ENCODE results near the gene GRIP2.

The GRIP2 gene

GRCh38 chr3:14561051-14561960 lies 21.2 kb upstream of the GRIP2 start:
- DNase-seq (ENCODE audit: low read depth), result no peak

GRCh38 chr3:14560110-14560509 lies 20.0 kb upstream of the GRIP2 start:
- DNase-seq (ENCODE audit: low read depth), result no peak

GRCh38 chr3:14558029-14558428 lies 17.9 kb upstream of the GRIP2 start:
- DNase-seq (ENCODE audit: low read depth), result no peak

- DNase-seq (ENCODE audit: low read depth), result no peak
Observed at GRCh38 chr3:14555835-14556234, 15.7 kb upstream of the GRIP2 start.

DNA sequence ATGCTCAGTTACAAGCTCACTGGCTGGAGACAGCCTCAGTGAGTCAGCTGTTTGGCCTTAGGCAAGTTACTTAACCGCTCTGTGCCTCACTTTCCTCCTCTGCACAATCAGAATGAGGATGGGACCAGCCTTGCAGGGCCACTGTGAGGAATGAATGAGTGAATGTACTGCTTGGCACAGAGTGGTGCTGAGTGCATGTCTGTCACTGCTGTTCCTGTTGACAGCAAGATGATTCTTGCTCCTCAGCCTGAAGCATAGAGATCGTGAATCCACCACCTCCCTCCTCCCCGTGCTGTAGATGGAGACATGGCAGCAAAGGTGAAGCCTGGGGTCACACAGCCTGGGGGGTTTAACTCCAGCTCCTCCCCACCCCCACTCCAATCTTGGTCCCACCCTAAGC lies 14.6 kb upstream of the GRIP2 start:
- no peak for DNase-seq (ENCODE audit: low read depth)

DNA sequence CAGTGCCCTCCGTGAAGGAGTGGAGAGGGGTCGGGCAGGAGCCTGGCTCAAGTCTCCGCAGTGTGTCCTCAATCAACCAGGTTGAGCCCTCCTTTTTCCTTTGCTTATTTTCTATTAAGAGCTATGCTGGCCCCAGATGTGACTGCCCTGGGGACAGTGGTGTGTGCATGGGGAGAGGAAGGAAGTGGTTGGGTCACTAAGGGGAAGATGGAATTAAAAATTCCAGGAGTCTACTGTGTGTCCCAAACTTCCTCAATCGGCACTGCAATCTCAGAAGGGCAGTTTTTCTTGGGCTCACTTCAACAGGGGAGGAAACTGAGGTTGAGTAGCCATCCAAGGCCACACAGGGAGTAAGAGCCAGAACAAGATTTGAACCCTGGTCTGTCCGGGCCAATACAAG lies 13.7 kb upstream of the GRIP2 start:
- no peak for DNase-seq (ENCODE audit: low read depth)

DNA sequence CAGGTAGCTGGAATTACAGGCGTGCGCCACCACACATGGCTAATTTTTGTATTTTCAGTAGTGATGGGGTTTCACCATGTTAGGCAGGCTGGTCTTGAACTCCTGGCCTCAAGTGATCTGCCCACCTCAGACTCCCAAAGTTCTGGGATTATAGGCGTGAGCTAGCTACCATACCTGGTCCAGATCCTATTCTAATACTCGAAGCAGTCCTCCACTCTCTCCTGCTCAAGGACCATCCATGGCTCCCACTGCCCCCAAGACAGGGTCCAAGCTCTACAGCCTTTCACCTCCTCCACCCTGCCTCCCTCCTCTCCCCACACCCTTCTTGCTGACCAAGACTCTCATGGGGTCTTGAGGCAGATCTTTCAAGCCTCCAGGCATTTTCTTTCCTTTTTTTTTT lies 12.6 kb upstream of the GRIP2 start:
- no peak for DNase-seq (ENCODE audit: low read depth)

DNA sequence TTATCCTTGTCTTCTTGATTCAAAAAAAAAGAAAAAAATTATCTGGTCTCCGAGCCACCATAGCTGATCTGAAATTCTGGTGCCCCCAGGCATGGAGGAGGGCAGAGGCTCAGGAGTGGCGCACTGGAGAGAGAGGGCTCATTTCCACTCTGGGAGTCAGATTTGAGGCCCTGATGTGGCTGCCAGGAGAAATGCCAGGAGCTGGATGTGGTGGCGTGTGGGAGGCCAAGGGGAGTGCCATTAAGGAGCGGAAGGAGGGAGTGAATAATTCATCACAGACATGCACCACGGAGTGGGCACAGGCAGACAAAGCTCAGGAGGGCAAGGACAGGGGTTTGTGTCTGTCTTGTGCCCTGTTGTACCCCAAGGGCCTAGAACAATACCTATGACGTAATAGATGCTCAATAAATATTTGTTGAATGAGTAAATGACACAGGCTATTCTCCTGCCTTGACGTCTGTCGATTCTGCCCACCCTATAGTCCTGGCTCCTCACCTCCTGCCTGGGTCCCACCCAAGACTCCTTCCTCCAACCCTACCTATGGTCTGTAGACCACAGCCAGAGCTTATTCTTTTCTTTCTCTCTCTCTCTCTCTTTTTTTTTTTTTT lies 12.0 kb upstream of the GRIP2 start:
- no peak for DNase-seq (ENCODE audit: low read depth)

DNA sequence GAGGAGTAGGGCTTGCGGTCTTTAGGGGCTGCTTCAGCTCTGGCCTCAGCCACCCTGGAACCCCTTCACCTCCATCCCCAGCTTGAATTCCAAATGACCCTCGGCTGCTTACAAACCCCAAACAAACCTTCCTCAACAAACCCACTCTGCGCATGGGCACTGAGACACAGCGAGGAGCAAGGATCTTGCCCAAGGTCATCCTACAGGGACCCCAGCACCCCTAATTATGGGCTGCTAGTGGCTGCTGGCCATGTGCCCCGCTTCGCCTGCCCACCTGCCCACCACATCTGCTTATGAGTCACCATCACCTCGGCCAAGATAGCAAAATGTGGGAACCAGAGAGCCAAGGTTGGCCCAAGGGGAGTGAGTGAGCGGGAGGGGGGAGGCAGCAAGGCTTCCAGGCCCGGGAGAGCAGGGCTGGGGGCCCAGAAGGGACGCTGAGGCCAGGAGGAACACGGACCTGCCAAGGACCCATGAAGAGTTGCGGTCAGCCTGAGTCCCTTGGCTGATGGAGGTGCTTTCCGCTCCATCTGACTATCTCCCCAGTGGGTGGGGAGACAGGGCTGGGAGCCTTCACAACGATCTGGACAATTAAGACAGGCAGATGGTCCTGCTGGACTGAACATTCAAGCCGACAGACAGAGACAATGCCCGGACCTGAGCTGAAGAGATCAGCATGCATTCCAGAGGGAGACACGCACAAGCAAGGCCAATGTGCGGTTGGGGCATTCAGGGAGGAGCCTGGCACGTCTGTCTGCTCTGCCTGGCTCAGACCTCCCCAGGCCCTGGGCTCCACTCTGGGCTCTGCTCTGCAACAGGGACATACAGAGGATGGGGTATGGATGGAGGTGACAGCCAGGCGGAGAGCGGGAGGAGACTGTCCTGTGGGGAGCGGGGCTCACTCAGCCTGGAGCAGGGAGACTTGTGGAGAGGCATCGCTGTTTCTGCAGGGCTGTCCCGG lies 10.8 kb upstream of the GRIP2 start:
- DNase-seq (ENCODE audit: low read depth), result no peak

- DNase-seq (ENCODE audit: low read depth), result no peak
Observed at GRCh38 chr3:14550181-14550580, 10.0 kb upstream of the GRIP2 start.

GRCh38 chr3:14549256-14549919 lies 9.2 kb upstream of the GRIP2 start:
- DNase-seq (ENCODE audit: low read depth), result no peak

- DNase-seq (ENCODE audit: low read depth), result no peak
Observed at GRCh38 chr3:14548321-14548729, 8.2 kb upstream of the GRIP2 start.

DNA sequence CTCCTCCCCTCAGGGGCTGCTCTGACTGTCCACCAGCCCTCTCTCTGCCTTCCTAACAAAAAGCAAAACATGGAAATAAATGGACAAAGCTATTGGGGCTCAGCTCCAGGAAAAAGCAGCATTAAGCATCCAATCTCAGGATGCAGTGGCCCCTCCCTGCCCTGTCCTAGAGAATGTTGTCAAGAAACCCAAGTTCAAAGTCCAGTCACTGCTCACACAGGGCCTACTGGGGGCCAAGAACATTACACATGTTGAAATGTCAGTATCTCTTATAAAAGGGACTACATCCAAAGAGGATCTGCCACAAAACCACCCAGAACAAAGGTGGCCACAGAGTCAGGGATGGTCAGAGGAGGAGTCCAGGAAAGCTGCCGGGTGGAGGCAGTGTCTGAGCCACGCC lies 7.6 kb upstream of the GRIP2 start:
- DNase-seq (ENCODE audit: low read depth), result no peak

DNA sequence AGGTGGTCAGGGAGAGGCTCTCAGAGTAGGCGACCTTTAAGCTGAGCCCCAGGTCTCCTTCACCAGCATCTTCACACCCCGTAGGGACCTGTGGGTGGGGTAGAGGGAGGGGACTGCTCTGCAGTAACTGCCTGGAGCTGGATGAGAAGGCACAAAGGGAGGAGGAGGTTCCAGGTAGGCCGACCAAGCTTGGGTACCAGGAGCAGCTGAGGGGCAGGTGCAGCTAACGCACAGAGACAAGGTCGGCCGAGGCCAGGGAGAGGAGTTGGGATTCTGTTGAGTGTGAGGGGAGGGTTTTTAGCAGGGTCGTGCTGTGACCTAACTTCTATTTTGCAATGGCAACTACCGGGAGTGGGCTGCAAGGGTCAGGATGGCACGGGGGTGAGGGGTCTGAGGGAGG lies 5.9 kb upstream of the GRIP2 start:
- DNase-seq (ENCODE audit: low read depth), result no peak

DNA sequence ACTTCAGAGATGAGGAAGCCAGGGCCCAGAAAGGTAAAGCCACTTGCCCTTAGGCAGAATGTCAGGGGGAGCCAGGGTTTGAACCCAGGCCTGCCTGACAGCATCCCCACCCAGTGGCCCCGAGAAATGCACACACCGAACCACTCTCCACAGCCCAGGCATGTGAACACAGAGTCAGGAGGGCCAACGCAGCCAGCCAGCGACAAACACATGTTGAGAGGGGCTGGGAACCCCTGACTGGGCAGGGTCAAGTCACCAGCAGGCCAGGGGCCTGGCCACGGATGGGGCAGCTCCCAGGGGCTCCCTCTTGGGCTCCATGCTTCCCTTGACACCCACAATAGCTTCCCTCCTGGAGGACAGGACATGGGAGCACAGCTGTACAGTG lies 5.1 kb upstream of the GRIP2 start:
- no peak for DNase-seq (ENCODE audit: low read depth)

- DNase-seq (ENCODE audit: low read depth), result no peak
Observed at GRCh38 chr3:14544282-14545250, 4.4 kb upstream of the GRIP2 start.

GRCh38 chr3:14543446-14543845 lies 3.3 kb upstream of the GRIP2 start:
- no peak for DNase-seq (ENCODE audit: low read depth)

- DNase-seq (ENCODE audit: low read depth), result no peak
Observed at GRCh38 chr3:14542656-14543055, 2.5 kb upstream of the GRIP2 start.

DNA sequence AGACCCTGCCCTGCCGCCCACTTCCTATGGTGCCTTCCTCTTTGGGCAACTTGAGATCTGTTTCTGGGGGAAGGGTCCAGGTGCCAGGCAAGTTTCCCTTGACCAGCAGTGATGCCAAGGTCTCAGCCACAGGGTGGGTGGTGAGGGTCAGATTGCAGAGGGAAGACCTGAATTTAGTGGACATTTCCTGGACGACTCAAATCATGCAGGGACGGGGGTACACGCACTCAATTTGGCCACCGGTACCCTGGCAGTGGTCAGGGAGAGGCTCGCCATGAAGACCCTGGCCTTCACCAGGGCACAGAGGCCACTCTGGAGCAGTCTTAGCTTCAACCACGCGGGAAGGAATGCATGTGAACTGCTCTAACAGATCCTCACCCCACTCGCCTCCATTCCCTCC lies 1.5 kb upstream of the GRIP2 start:
- DNase-seq (ENCODE audit: low read depth), result no peak

GRCh38 chr3:14540821-14541385 lies 761 bp upstream of the GRIP2 start:
- DNase-seq (ENCODE audit: low read depth), result no peak

DNA sequence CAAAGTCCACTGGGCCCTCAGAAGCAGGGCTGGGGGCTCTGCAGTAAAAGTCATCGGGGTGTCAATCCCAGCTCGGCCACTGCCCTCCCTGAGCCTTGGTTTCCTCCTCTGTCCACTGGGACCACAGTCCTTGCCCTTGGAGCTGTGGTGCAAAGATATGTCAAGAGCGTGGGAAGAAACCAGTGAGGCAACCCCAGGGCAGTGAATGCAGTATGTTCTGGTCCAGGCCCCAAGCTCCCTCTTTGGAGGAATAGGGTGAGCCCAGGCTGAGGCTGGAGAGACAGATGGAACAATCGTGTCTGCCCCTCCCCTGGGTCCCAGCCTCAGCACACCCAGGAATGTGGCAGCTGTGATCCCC lies 779 bp downstream of the GRIP2 start:
- DNase-seq (ENCODE audit: low read depth), result no peak
